Endothelial cell of umbilical vein (primary cell): Measurements from ENCODE around the gene UBE2E1. TPM values are rescaled to one million over a fixed set of nuclear protein-coding genes. Genes with fewer than 3 reads are reported as not detected.

Source experiments
- BruUV-seq: library from RNA; stranded (reverse); fragments of 400-500 nt; replicated peaks from 2 replicates; lab custom pipeline; 2021; lab: Mats Ljungman, UMichigan
- CTCF ChIA-PET: fragments of 300-600, 350-600 bp; sonication (Branson Sonifier 250); formaldehyde crosslinking; loops from one replicate; lab custom pipeline; 2021; ENCODE audit warnings: antibody characterized with exemption, inconsistent platforms; lab: Charles Lee
- POLR2A ChIA-PET: fragments of 300-600, 350-600 bp; sonication (Branson Sonifier 250); formaldehyde crosslinking; loops from one replicate; lab custom pipeline; 2021; ENCODE audit warnings: antibody characterized with exemption, inconsistent platforms; lab: Charles Lee
- DNase-seq: peaks from one replicate; pipeline ENCODE4 v3.0.0-alpha.2; 2011; ENCODE audit warnings: low read depth, low spot score
- FAIRE-seq: peaks from 2 replicates; lab custom pipeline; 2011; peaks lifted over from hg19 to GRCh38; lab: Jason Lieb, UNC
- H2AFZ ChIP-seq: 2 replicates; pipeline ENCODE4 v1.6.0; 2012; ENCODE audit warnings: low read depth, low read length, control low read depth, inconsistent platforms
- H3K27ac ChIP-seq: 2 replicates; pipeline ENCODE4 v1.5.1; 2011; ENCODE audit warnings: low read depth, mild to moderate bottlenecking, control low read depth, low read length, moderate library complexity; ENCODE audit not compliant: insufficient read depth
- H3K27me3 ChIP-seq, 2 experiments: 2 replicates each; pipeline versions ENCODE4 v1.6.0 to v1.6.1; 2011; ENCODE audit warnings: low read length in 2 of 2, mixed read lengths in 1 of 2; ENCODE audit not compliant: control insufficient read depth in 2 of 2, insufficient read depth in 2 of 2
- H3K36me3 ChIP-seq, 2 experiments: 2 replicates in 1 of 2; 3 replicates in 1 of 2; pipeline ENCODE4 v1.5.1; 2011; ENCODE audit warnings: low read length in 2 of 2, mild to moderate bottlenecking in 1 of 2, moderate library complexity in 1 of 2; ENCODE audit not compliant: control insufficient read depth in 2 of 2, insufficient read depth in 2 of 2; ENCODE audit errors: extremely low read depth in 1 of 2
- H3K4me1 ChIP-seq: 3 replicates; pipeline ENCODE4 v1.5.1; 2011; ENCODE audit warnings: mild to moderate bottlenecking, low read length; ENCODE audit not compliant: control insufficient read depth, insufficient read depth; ENCODE audit errors: extremely low read depth
- H3K4me2 ChIP-seq: 2 replicates; pipeline ENCODE4 v1.6.1; 2011; ENCODE audit warnings: low read length, control low read depth, mixed read lengths; ENCODE audit not compliant: insufficient read depth
- H3K4me3 ChIP-seq, 3 experiments: fragments of 200-600 bp in 1 of 3; sonication (generic), shearing (Covaris generic) in 1 of 3; replicated peaks in 1 of 3; 2 replicates each; pipeline ENCODE4 v1.5.1; 2011 to 2016; ENCODE audit warnings: control low read depth in 3 of 3, low read length in 3 of 3, mild to moderate bottlenecking in 2 of 3, inconsistent platforms in 1 of 3, low read depth in 1 of 3, moderate library complexity in 1 of 3; ENCODE audit not compliant: insufficient read depth in 1 of 3
- H3K79me2 ChIP-seq: 2 replicates; pipeline ENCODE4 v1.6.0; 2012; ENCODE audit warnings: low read length, inconsistent platforms; ENCODE audit not compliant: control insufficient read depth, insufficient read depth
- H3K9ac ChIP-seq: replicated peaks from 2 replicates; pipeline ENCODE3; 2011; ENCODE audit warnings: low read length, control low read depth; ENCODE audit not compliant: insufficient read depth; ENCODE audit errors: extremely low read depth
- H3K9me1 ChIP-seq: replicated peaks from 3 replicates; pipeline ENCODE4 v1.6.0; 2011; ENCODE audit warnings: mild to moderate bottlenecking, low read length; ENCODE audit not compliant: control insufficient read depth, insufficient read depth; ENCODE audit errors: extremely low read depth
- H3K9me3 ChIP-seq: replicated peaks from 2 replicates; pipeline ENCODE4 v1.5.1; 2012; ENCODE audit warnings: low read length, inconsistent platforms; ENCODE audit not compliant: control insufficient read depth, insufficient read depth
- H4K20me1 ChIP-seq: replicated peaks from 2 replicates; pipeline ENCODE3; 2011; ENCODE audit warnings: mild to moderate bottlenecking, low read length; ENCODE audit not compliant: control insufficient read depth, insufficient read depth; ENCODE audit errors: extremely low read depth
- CTCF ChIP-seq, 2 donors: IDR thresholded peaks; 1 replicate in 1 of 2; 2 replicates in 1 of 2; pipeline ENCODE4 v1.5.1; 2011; ENCODE audit warnings: low read length in 2 of 2, mild to moderate bottlenecking in 2 of 2, moderate library complexity in 2 of 2, control low read depth in 1 of 2, inconsistent platforms in 1 of 2, low read depth in 1 of 2; ENCODE audit not compliant: insufficient read depth in 1 of 2; ENCODE audit errors: extremely low read depth in 1 of 2
- EZH2 ChIP-seq: IDR thresholded peaks from 2 replicates; pipeline ENCODE4 v1.6.1; 2012; ENCODE audit warnings: borderline replicate concordance, low read depth, mild to moderate bottlenecking, moderate library complexity, low read length, inconsistent platforms; ENCODE audit not compliant: severe bottlenecking
- FOS ChIP-seq: IDR thresholded peaks from 2 replicates; pipeline ENCODE4 v1.6.1; 2011; ENCODE audit warnings: mild to moderate bottlenecking, low read length, moderate library complexity, borderline replicate concordance; ENCODE audit not compliant: insufficient read depth
- GATA2 ChIP-seq: IDR thresholded peaks from 2 replicates; pipeline ENCODE4 v1.7.0; 2011; ENCODE audit warnings: low read depth, mild to moderate bottlenecking, moderate library complexity, mixed read lengths, low read length; ENCODE audit not compliant: insufficient read length, insufficient read depth
- JUN ChIP-seq: IDR thresholded peaks from 2 replicates; pipeline ENCODE4 v1.6.1; 2011; ENCODE audit warnings: borderline replicate concordance, low read depth; ENCODE audit not compliant: insufficient read length, insufficient read depth
- MYC ChIP-seq: IDR thresholded peaks from one replicate; pipeline ENCODE4 v1.6.1; 2011; ENCODE audit warnings: mild to moderate bottlenecking, low read depth, low read length
- POLR2A ChIP-seq: IDR thresholded peaks from 2 replicates; pipeline ENCODE4 v1.6.1; 2012; ENCODE audit warnings: low read depth, mild to moderate bottlenecking, control low read depth, low read length
- POLR2AphosphoS5 ChIP-seq: IDR thresholded peaks from 2 replicates; pipeline ENCODE4 v1.6.1; 2012; ENCODE audit warnings: low read depth, mild to moderate bottlenecking, control low read depth, low read length, moderate library complexity; ENCODE audit not compliant: insufficient read depth
- dilution Hi-C: fragments of 300-500 bp; cut with MboI; formaldehyde crosslinking; loops from one replicate; pipeline ENCODE4 v1.15.0; 2019; ENCODE audit warnings: low sequenced_read_pairs; ENCODE audit not compliant: extremely low pct_ligation_motif_present
- intact Hi-C: fragments of 100-400 bp; cut with micrococcal nuclease; formaldehyde crosslinking; loops from one replicate; pipeline ENCODE4 v1.10.0; 2022
- polyA plus RNA-seq, 4 experiments: library from polyadenylated mRNA; depleted of rRNA in 3 of 4; stranded (reverse) in 3 of 4; unstranded in 1 of 4; fragments of >200 nt; gene quantifications; 2 replicates each; pipeline versions ENCODE4 v1.2.1 to v1.2.3, GENCODE V29; 2011 to 2012; ENCODE audit warnings: missing spikeins in 1 of 4
- total RNA-seq: library from RNA; stranded (reverse); gene quantifications from 2 replicates; pipeline ENCODE4 v1.2.3, GENCODE V29; 2021
- TF ChIP-seq, protein P1 (sequence below): IDR thresholded peaks from 2 replicates; pipeline ENCODE4 v1.6.1; 2011; ENCODE audit not compliant: insufficient read depth, insufficient read length

UBE2E1 gene
- total and polyA plus RNA-seq, 2 donors (not counting 3 experiments of a cell fraction or from before 2014, with no cell fraction given) = 72.7 to 114 TPM

- no peaks in the 10 kb centered on the region for H3K9me3 ChIP-seq
- no peak for TF ChIP-seq POLR2AphosphoS5
- ChIA-PET CTCF (interaction anchor here (1.3 to 2.1 kb wide), 3 partner anchors 14 to 82 kb away, joined by 3 to 13 read pairs (median 3); no protein-coding TSS in a partner anchor), POLR2A (interaction anchor here (1.3 kb wide), 1 partner anchor 11 kb away, joined by 3 read pairs; no protein-coding TSS in a partner anchor)
- H3K4me1 ChIP-seq = peaks cover 17% of the 10 kb centered on the region
- H4K20me1 ChIP-seq = peaks cover 7% of the 10 kb centered on the region
- DNase-seq (peak; percentile 15), FAIRE-seq (no peak)
- H3K9ac ChIP-seq = no peak overlapping the region
- H2AFZ ChIP-seq = no peak overlapping the region
- peak overlapping the region; percentile 91 for H3K4me2 ChIP-seq
- H3K27me3 ChIP-seq = no peaks in the 10 kb centered on the region
- H3K4me3 ChIP-seq = peak overlapping the region in 1 of 3 experiments; percentile 73
- dilution Hi-C loops (no loop called here), intact Hi-C loops (loop anchor here (2.0 kb wide), 2 partner anchors 41 to 77 kb away; no protein-coding TSS in a partner anchor)
- peaks cover 23% of the 10 kb centered on the region for H3K79me2 ChIP-seq
- no TSS peak for BruUV-seq
- H3K27ac ChIP-seq = no peak overlapping the region
- H3K36me3 ChIP-seq = peaks cover 9 to 11% of the 10 kb centered on the region in 2 experiments
- no peaks in the 10 kb centered on the region for H3K9me1 ChIP-seq
These were observed 109.9 kb downstream of the UBE2E1 start for GRCh38 chr3:23915537-23916108.

DNA sequence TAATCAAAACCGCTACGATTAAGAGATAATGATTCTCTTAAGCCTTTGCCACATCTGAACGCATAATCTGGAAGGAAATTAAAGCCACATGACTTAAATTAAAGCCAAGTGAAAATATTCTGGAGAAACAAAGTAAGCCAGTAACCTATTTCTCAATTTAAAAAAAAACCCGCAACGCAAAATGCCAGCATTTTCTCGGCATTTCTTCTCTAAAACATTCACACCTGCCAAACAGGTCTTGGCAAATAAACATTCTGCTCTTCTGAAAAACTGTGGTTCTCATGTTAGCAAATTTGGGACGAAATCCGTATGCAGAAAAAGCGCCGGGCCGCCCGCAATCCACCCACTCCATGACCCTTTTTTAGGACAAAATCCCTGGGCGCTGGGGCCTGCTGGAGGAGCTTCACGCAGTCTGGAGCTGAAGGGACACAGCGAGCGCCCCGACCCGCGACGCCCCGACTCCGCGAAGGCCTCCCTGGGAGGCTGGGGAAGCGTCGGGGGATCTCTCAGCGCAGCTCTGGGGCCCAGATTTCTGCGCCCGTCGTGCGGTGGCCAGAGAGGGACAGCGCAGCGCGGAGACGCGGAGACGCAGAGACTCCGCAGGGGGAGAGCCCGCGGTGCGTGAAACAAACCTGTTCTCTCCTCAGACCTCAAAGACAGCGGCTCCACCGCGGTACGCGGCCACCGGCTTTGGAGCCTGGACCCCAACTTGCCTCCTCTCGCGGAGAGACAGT, 110.6 kb downstream of the UBE2E1 start:
- Histone ChIP-seq H3K9ac (peak overlapping the region; percentile 83), H3K4me3 (peak overlapping the region; percentile 18 to 93 (median 73)), H3K27me3 (no peaks in the 10 kb centered on the region), H4K20me1 (peaks cover 7% of the 10 kb centered on the region), H3K9me3 (no peaks in the 10 kb centered on the region), H3K36me3 (peaks cover 9 to 11% of the 10 kb centered on the region in 2 experiments), H3K79me2 (peaks cover 23% of the 10 kb centered on the region), H2AFZ (peak overlapping the region; percentile 80), H3K4me2 (peak overlapping the region; percentile 91), H3K4me1 (peaks cover 17% of the 10 kb centered on the region), H3K9me1 (no peaks in the 10 kb centered on the region), H3K27ac (peak overlapping the region; percentile 23)
- FAIRE-seq (no peak), DNase-seq (no peak)
- POLR2A ChIA-PET = interaction anchor here (0.6 to 2.4 kb wide), 45 partner anchors 9 to 766 kb away, joined by 3 to 21 read pairs (median 5); no protein-coding TSS in a partner anchor
- dilution Hi-C loops (no loop called here), intact Hi-C loops (loop anchor here (2.0 kb wide), 2 partner anchors 42 to 76 kb away; no protein-coding TSS in a partner anchor)
- TF ChIP-seq CTCF (IDR thresholded peaks at IDR 0.05; ENCODE audit: extremely low read depth in 1 of 2, insufficient read depth in 1 of 2, low read depth in 1 of 2, low read length in 2 of 2) (no peak), MYC (no peak), FOS (no peak), JUN (no peak), POLR2A (no peak), GATA2 (no peak), EZH2 (no peak), POLR2AphosphoS5 (no peak)
- TF ChIP-seq, protein P1, sequence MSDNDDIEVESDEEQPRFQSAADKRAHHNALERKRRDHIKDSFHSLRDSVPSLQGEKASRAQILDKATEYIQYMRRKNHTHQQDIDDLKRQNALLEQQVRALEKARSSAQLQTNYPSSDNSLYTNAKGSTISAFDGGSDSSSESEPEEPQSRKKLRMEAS = no peak
- CTCF ChIA-PET = interaction anchor here (0.7 to 2.1 kb wide), 8 partner anchors 14 to 166 kb away, joined by 3 to 13 read pairs (median 3); no protein-coding TSS in a partner anchor
- no TSS peak for BruUV-seq
